HEK293T (cell line): ENCODE measurements around the gene LRIG3.

Experiments
- BHLHE40 ChIP-seq: fragments of 450-650 bp; IDR thresholded peaks from 2 replicates; pipeline ENCODE4 v1.6.1; 2016; ENCODE audit warnings: mild to moderate bottlenecking, moderate library complexity, borderline replicate concordance
- CTBP1 ChIP-seq: fragments of 450-650 bp; IDR thresholded peaks from 2 replicates; pipeline ENCODE4 v1.6.1; 2016; ENCODE audit warnings: borderline replicate concordance
- ELF4 ChIP-seq: fragments of 450-650 bp; IDR thresholded peaks from 2 replicates; pipeline ENCODE4 v1.6.1; 2017; ENCODE audit warnings: antibody characterized with exemption
- FOXA1 ChIP-seq: fragments of 450-650 bp; IDR thresholded peaks from 2 replicates; pipeline ENCODE4 v1.6.1; 2016; ENCODE audit warnings: mild to moderate bottlenecking
- HDGF ChIP-seq: fragments of 450-650 bp; IDR thresholded peaks from 2 replicates; pipeline ENCODE4 v1.6.1; 2017; ENCODE audit warnings: antibody characterized with exemption, borderline replicate concordance
- L3MBTL2 ChIP-seq: fragments of 450-650 bp; conservative IDR thresholded peaks from 2 replicates; pipeline ENCODE4 v1.6.1; 2016; ENCODE audit warnings: mild to moderate bottlenecking
- SP1 ChIP-seq: fragments of 450-650 bp; IDR thresholded peaks from 2 replicates; pipeline ENCODE4 v1.6.1; 2017
- SUZ12 ChIP-seq: fragments of 450-650 bp; IDR thresholded peaks from 2 replicates; pipeline ENCODE4 v1.6.1; 2016; ENCODE audit warnings: mild to moderate bottlenecking
- TF ChIP-seq, protein P1 (sequence below): fragments of 450-650 bp; IDR thresholded peaks from 2 replicates; pipeline ENCODE4 v1.6.1; 2016

DNA sequence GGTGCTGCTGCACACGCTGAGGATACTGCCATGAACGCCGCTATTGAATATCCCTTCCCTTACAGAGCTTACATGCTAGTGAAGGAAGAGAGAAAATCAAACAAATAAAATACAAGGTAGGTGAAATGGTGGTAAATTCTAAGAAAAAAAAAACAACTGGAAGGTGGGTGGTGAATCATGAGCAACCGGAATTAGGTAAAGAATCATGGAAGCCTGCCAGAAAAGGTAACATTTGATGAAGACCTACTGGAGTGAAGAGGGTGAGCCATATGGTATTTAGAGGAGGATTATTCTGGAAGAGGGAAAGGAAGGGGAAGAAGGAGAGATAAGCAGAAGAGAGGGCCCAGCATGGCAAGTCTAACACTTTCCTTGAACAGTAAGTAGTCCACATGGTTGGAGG, 76.1 kb downstream of the LRIG3 start:
- TF ChIP-seq, protein P1, sequence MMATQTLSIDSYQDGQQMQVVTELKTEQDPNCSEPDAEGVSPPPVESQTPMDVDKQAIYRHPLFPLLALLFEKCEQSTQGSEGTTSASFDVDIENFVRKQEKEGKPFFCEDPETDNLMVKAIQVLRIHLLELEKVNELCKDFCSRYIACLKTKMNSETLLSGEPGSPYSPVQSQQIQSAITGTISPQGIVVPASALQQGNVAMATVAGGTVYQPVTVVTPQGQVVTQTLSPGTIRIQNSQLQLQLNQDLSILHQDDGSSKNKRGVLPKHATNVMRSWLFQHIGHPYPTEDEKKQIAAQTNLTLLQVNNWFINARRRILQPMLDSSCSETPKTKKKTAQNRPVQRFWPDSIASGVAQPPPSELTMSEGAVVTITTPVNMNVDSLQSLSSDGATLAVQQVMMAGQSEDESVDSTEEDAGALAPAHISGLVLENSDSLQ = no peak
- TF ChIP-seq SP1 = no peak
- no peak for TF ChIP-seq SUZ12
- no peak for TF ChIP-seq BHLHE40
- no peak for TF ChIP-seq ELF4
- TF ChIP-seq L3MBTL2 = no peak
- TF ChIP-seq HDGF = no peak
- TF ChIP-seq CTBP1 = no peak
- no peak for TF ChIP-seq FOXA1
